K562 (cell line): ENCODE data around the gene C6orf15.

Experiments used
- EP400 ChIP-seq: fragments of 450-650 bp; IDR thresholded peaks from 2 replicates; pipeline ENCODE4 v1.6.1; 2017; ENCODE audit warnings: antibody characterized with exemption, mild to moderate bottlenecking, moderate library complexity
- ETV6 ChIP-seq, 3 experiments: fragments of 150-350 bp in 1 of 3; sonication (generic) in 1 of 3; formaldehyde crosslinking in 1 of 3; IDR thresholded peaks; 2 replicates each; pipeline versions ENCODE4 v1.6.1 to v1.8.0; 2014 to 2022; ENCODE audit warnings: borderline replicate concordance in 2 of 3, low read depth in 2 of 3, antibody characterized with exemption in 1 of 3, low read length in 1 of 3, mild to moderate bottlenecking in 1 of 3, missing genetic modification reagents in 1 of 3

- TF ChIP-seq ETV6 (IDR thresholded peaks at IDR 0.05; ENCODE audit: borderline replicate concordance in 1 of 2, low read depth in 2 of 2, low read length in 1 of 2): no peak
- no peak for TF ChIP-seq ETV6 (CRISPR knock-in tag; IDR thresholded peaks at IDR 0.05; ENCODE audit: borderline replicate concordance)
- no peak for TF ChIP-seq EP400
Observed at GRCh38 chr6:31140643-31141042, 28.3 kb upstream of the C6orf15 start.
